Daoy (cell line): Measurements from ENCODE around the gene NEXN. TPM values are rescaled to one million over a fixed set of nuclear protein-coding genes. Genes with fewer than 3 reads are reported as not detected.
"Not testable (repeated sequence)": the region's sequence is repeated elsewhere in the genome, so short reads cannot be mapped to it uniquely, and the experiment has no call there.

Experiments used
- DNase-seq: peaks from one replicate; pipeline ENCODE4 v3.0.0-alpha.2; 2015; ENCODE audit warnings: low read depth
- total RNA-seq: library from RNA; depleted of rRNA; stranded (reverse); fragments of >200 nt; shearing (Covaris generic); gene quantifications from 2 replicates; pipeline ENCODE4 v1.2.3, GENCODE V29; 2014

The NEXN gene
- total RNA-seq, 1 experiment from 2014 or later, result 11.6 TPM

GRCh38 chr1:77958850-77959249 lies 70.4 kb downstream of the NEXN start:
- no peak for DNase-seq

- no peak for DNase-seq
Measured at GRCh38 chr1:77961392-77961791, 73.0 kb downstream of the NEXN start.

- DNase-seq, result no peak
Measured at GRCh38 chr1:77966291-77966690, 77.9 kb downstream of the NEXN start.

- DNase-seq, result no peak
Measured at GRCh38 chr1:77970192-77970591, 81.8 kb downstream of the NEXN start.

GRCh38 chr1:77972080-77972479 lies 83.7 kb downstream of the NEXN start:
- no peak for DNase-seq

- peak; percentile 17 for DNase-seq
Measured at GRCh38 chr1:77975386-77975785, 87.0 kb downstream of the NEXN start.

- no peak for DNase-seq
Measured at GRCh38 chr1:77975907-77976306, 87.5 kb downstream of the NEXN start.

GRCh38 chr1:77976433-77977076 lies 88.1 kb downstream of the NEXN start:
- no peak for DNase-seq

- DNase-seq, result no peak
Measured at GRCh38 chr1:77977989-77978292, 89.5 kb downstream of the NEXN start.

- DNase-seq, result peak; percentile 95
Measured at GRCh38 chr1:77978293-77978968, 90.0 kb downstream of the NEXN start.

- peak; percentile 100 for DNase-seq
Measured at GRCh38 chr1:77978969-77979876, 90.8 kb downstream of the NEXN start, which contains the start of gene FUBP1. Gene FUBP1, minus strand, starts transcription at chr1:77979072. Its CDS starts 68 bp downstream, at chr1:77979004.

GRCh38 chr1:77983352-77983996 lies 95.0 kb downstream of the NEXN start:
- not testable (repeated sequence) for DNase-seq

- DNase-seq, result no peak
Measured at GRCh38 chr1:77983997-77984355, 95.6 kb downstream of the NEXN start.

- DNase-seq, result no peak
Measured at GRCh38 chr1:77984629-77985028, 96.2 kb downstream of the NEXN start.

GRCh38 chr1:77986810-77987209 lies 98.4 kb downstream of the NEXN start:
- no peak for DNase-seq

- DNase-seq, result no peak
Measured at GRCh38 chr1:77987919-77988318, 99.5 kb downstream of the NEXN start.

- DNase-seq, result no peak
Measured at GRCh38 chr1:77989744-77990143, 101.3 kb downstream of the NEXN start.

- DNase-seq, result no peak
Measured at GRCh38 chr1:77990629-77991204, 102.3 kb downstream of the NEXN start.

GRCh38 chr1:77991638-77992037 lies 103.2 kb downstream of the NEXN start:
- no peak for DNase-seq
